Measurements from ENCODE around the gene DEFB112. TPM values are rescaled to one million over a fixed set of nuclear protein-coding genes. Genes with fewer than 3 reads are reported as not detected.

Gene DEFB112
- total RNA-seq, 1 donor from 2014 or later: not detected

DNA sequence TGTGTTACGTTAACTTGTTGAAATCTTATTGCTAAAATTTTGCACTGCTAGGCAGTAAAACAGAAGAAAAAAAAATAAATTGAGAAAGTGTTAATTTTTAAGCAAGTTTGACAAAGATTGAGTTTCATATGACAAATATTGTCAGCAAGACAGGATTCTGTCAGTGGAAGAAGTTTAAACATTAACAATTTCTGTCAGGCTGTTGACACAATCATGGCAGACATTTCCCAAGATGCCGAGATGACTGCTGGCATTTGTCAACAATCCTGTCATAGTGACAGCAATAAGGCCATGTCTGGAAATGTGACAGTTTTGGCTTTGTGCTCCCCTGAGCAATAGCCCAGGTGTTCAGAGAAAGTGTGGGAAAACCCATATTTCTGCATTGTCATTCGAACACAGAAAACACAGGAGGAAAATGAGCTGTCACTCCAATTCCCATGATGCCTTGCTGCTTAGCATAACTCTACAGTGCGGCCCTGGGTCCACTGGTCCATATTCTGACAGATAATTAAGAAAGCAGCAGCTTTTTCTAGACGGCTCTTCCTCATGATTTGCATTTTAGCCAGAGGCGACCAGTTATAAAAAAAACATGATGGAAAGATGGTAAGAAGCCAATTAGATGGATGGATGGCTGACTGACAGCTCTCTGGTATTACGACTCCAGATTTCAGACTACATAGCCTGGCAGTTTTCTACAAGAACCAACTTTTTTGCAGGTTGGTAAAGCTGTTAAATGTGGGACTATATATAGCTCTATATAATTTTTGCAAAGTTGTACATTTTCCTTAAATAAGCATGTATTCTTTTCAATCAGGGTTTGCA lies 43.6 kb upstream of the DEFB112 start:
- TF ChIP-seq, protein P1, sequence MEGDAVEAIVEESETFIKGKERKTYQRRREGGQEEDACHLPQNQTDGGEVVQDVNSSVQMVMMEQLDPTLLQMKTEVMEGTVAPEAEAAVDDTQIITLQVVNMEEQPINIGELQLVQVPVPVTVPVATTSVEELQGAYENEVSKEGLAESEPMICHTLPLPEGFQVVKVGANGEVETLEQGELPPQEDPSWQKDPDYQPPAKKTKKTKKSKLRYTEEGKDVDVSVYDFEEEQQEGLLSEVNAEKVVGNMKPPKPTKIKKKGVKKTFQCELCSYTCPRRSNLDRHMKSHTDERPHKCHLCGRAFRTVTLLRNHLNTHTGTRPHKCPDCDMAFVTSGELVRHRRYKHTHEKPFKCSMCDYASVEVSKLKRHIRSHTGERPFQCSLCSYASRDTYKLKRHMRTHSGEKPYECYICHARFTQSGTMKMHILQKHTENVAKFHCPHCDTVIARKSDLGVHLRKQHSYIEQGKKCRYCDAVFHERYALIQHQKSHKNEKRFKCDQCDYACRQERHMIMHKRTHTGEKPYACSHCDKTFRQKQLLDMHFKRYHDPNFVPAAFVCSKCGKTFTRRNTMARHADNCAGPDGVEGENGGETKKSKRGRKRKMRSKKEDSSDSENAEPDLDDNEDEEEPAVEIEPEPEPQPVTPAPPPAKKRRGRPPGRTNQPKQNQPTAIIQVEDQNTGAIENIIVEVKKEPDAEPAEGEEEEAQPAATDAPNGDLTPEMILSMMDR (IDR thresholded peaks at IDR 0.05): no peak
- Histone ChIP-seq H3K27me3 (ENCODE audit: low read depth) (no peaks in the 10 kb centered on the region), H3K4me3 (no peak overlapping the region), H3K9me3 (no peaks in the 10 kb centered on the region), H3K4me1 (no peaks in the 10 kb centered on the region), H3K36me3 (no peaks in the 10 kb centered on the region), H3K27ac (no peak overlapping the region)
- ATAC-seq (no peak), DNase-seq (no peak)
- intact Hi-C loops (cut with DNase I): no loop called here

DNA sequence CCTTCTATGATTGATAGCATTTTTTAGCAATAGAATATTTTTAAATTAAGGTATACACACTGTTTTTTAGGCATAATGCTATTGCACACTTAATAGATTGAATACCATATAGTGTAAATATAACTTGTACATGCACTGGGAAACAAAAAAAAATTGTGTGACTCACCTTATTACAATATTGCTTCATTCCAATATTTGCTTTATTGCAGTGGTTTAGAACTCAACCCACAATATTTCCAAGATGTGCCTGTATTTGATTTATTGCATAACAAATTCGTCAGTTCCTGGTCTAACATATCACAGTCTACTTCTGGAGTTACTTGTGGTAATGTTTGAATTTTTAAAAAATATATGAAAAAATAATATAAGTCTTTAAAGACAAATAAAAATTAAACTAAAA lies 41.9 kb upstream of the DEFB112 start:
- H3K36me3 ChIP-seq: no peaks in the 10 kb centered on the region
- DNase-seq (no peak), ATAC-seq (no peak)
- H3K27ac ChIP-seq: no peak overlapping the region
- H3K9me3 ChIP-seq: no peaks in the 10 kb centered on the region
- TF ChIP-seq, protein P1 (IDR thresholded peaks at IDR 0.05): no peak
- H3K4me3 ChIP-seq: no peak overlapping the region
- intact Hi-C loops (cut with DNase I): no loop called here
- no peaks in the 10 kb centered on the region for H3K4me1 ChIP-seq
- no peaks in the 10 kb centered on the region for H3K27me3 ChIP-seq (ENCODE audit: low read depth)

DNA sequence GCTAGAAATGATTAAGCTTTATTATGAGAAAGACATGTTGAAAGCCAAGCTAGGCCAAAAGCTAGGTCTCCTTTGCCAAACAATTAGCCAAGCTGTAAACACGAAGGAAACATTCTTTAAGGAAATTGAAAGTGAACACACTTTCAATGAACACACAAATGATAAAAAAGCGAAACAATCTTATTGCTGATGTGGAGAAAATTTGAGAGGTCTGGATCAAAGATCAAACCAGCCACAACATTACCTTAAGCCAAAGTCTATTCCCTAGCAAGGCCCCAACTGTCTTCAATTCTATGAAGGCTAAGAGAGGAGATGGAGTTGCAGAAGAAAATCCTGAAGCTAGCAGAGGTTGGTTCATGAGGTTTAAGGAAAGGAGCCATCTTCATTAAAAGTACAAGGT lies 40.2 kb upstream of the DEFB112 start:
- H3K27ac ChIP-seq: no peak overlapping the region
- H3K36me3 ChIP-seq: no peaks in the 10 kb centered on the region
- no peak overlapping the region for H3K4me3 ChIP-seq
- TF ChIP-seq, protein P1 (IDR thresholded peaks at IDR 0.05): no peak
- H3K4me1 ChIP-seq: no peaks in the 10 kb centered on the region
- no peaks in the 10 kb centered on the region for H3K9me3 ChIP-seq
- intact Hi-C loops (cut with DNase I): no loop called here
- no peak for ATAC-seq
- no peak for DNase-seq
- no peaks in the 10 kb centered on the region for H3K27me3 ChIP-seq (ENCODE audit: low read depth)

DNA sequence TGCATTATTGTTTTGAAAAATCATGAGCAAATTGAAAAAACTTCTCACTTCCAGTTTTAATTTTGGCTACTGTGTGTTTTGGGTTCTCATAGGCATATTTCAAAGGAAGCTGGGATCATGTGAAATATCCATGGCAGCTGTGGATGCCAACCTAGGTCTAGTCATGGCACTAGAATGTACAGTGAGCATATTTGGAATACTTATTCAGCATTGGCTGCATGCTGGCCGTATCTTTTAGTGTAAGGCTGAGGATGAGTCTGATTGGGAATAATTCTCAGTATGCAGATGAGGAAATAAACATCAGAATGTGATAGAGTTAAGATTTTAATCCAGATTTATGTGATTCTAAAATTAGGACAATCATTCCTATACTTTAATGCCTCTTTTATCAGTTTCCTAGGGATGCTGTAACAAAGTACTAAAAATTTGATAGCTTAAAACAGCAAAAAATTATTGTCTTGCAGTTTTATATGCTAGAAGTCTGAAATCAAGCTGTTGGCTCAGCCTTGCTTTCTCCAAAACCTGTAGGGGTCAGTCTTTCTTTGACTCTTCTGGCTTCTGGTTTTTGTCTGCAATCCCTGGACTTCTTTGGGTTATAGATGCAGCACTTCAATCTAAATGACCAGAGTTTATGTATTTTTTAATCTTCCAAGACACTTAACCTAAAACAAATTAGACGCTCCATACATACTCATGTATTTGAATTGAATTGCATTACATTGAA lies 37.7 kb upstream of the DEFB112 start:
- no peak overlapping the region for H3K4me3 ChIP-seq

DNA sequence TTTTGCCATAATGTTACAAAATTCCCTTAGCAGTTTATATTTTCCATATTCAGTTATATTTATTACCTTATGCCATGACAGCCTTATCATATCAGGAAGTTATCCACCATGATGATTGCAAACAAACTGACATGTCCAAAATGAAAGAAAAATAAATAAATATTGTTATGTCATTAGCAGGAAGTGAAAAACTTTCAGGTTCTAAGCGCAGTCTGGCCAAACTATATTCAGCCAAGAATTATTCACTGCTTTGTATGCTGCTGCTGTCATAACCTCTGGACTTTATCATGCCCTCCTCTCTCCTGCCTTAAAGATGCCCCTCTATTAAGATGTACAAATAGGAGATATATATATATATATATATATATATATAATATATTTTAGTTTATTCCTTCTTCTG lies 27.7 kb upstream of the DEFB112 start:
- H3K4me3 ChIP-seq: no peak overlapping the region
- TF ChIP-seq, protein P1 (IDR thresholded peaks at IDR 0.05): no peak
- H3K27me3 ChIP-seq (ENCODE audit: low read depth): no peaks in the 10 kb centered on the region
- no peak overlapping the region for H3K27ac ChIP-seq
- ATAC-seq: no peak
- H3K9me3 ChIP-seq: no peaks in the 10 kb centered on the region
- intact Hi-C loops (cut with DNase I): no loop called here
- H3K36me3 ChIP-seq: no peaks in the 10 kb centered on the region
- no peaks in the 10 kb centered on the region for H3K4me1 ChIP-seq
- DNase-seq: no peak

More for the DNA sequence above, 37.7 kb upstream of the DEFB112 start:
- Histone ChIP-seq H3K36me3 (no peaks in the 10 kb centered on the region), H3K27ac (no peak overlapping the region), H3K9me3 (no peaks in the 10 kb centered on the region), H3K4me1 (no peaks in the 10 kb centered on the region), H3K27me3 (ENCODE audit: low read depth) (no peaks in the 10 kb centered on the region)
- no peak for DNase-seq
- no peak for ATAC-seq
- intact Hi-C loops (cut with DNase I): no loop called here
- TF ChIP-seq, protein P1 (IDR thresholded peaks at IDR 0.05): no peak

Measured in lower lobe of right lung (tissue), 2 donors.